Vagina (tissue), 2 donors: ENCODE results near the gene BPTF.

Experiments used
- CTCF ChIP-seq, 3 experiments: fragments of 450-650 bp in 2 of 3; fragments of 200-600 bp in 1 of 3; sonication (generic) in 1 of 3; IDR thresholded peaks; one replicate each; pipeline ENCODE4 v1.5.1; 2017 to 2019; ENCODE audit warnings: antibody characterized with exemption in 3 of 3, mild to moderate bottlenecking in 2 of 3, moderate library complexity in 2 of 3
- POLR2A ChIP-seq, 2 donors: fragments of 450-650 bp; IDR thresholded peaks; one replicate each; pipeline ENCODE4 v1.6.1; 2017; ENCODE audit warnings: antibody characterized with exemption in 2 of 2, mild to moderate bottlenecking in 2 of 2, moderate library complexity in 2 of 2
- POLR2AphosphoS5 ChIP-seq, 2 donors: sonication (generic); formaldehyde crosslinking; IDR thresholded peaks; one replicate each; pipeline ENCODE4 v1.9.0; 2017; ENCODE audit warnings: antibody characterized with exemption in 2 of 2, mild to moderate bottlenecking in 2 of 2, low read depth in 1 of 2; ENCODE audit not compliant: insufficient read depth in 1 of 2

GRCh38 chr17:67838538-67838937 lies 13.2 kb downstream of the BPTF start:
- no peak for TF ChIP-seq CTCF (IDR thresholded peaks at IDR 0.05)
- TF ChIP-seq POLR2A (IDR thresholded peaks at IDR 0.05), result no peak
- no peak for TF ChIP-seq POLR2AphosphoS5 (IDR thresholded peaks at IDR 0.05; ENCODE audit: insufficient read depth in 1 of 2, low read depth in 1 of 2)
